GM10266 (cell line): ENCODE data around the gene KDM5A.
"Not testable (repeated sequence)": the region's sequence is repeated elsewhere in the genome, so short reads cannot be mapped to it uniquely, and the experiment has no call there.

Experiments used
- DNase-seq: peaks from one replicate; pipeline ENCODE4 v3.0.0; 2012; ENCODE audit errors: extremely low spot score
- TF ChIP-seq, protein P1 (sequence below): IDR thresholded peaks from 2 replicates; pipeline ENCODE4 v1.5.1; 2012; ENCODE audit warnings: mild to moderate bottlenecking, low read depth; ENCODE audit not compliant: control insufficient read depth, insufficient read depth; ENCODE audit errors: missing control alignments

Gene KDM5A

DNA sequence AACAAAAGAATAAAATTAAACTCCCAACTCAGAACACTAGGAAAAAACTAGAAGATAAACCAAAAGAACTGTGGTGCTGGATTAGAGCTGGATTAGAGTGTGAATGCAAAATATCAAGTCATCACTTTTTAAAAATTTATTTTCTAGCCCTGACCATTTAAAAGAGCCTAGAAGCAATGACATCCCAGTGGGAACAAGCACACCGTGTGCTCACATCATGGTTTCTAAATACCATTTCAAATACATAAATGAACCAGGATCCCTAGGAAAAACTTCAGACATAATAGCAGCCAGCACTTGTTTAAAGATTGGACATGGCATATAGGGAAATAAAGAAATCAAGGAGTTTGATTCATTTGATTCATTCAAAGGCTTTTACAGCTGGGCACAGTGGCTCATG, 30.0 kb downstream of the KDM5A start:
- TF ChIP-seq, protein P1, sequence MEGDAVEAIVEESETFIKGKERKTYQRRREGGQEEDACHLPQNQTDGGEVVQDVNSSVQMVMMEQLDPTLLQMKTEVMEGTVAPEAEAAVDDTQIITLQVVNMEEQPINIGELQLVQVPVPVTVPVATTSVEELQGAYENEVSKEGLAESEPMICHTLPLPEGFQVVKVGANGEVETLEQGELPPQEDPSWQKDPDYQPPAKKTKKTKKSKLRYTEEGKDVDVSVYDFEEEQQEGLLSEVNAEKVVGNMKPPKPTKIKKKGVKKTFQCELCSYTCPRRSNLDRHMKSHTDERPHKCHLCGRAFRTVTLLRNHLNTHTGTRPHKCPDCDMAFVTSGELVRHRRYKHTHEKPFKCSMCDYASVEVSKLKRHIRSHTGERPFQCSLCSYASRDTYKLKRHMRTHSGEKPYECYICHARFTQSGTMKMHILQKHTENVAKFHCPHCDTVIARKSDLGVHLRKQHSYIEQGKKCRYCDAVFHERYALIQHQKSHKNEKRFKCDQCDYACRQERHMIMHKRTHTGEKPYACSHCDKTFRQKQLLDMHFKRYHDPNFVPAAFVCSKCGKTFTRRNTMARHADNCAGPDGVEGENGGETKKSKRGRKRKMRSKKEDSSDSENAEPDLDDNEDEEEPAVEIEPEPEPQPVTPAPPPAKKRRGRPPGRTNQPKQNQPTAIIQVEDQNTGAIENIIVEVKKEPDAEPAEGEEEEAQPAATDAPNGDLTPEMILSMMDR = no peak
- DNase-seq = no peak

DNA sequence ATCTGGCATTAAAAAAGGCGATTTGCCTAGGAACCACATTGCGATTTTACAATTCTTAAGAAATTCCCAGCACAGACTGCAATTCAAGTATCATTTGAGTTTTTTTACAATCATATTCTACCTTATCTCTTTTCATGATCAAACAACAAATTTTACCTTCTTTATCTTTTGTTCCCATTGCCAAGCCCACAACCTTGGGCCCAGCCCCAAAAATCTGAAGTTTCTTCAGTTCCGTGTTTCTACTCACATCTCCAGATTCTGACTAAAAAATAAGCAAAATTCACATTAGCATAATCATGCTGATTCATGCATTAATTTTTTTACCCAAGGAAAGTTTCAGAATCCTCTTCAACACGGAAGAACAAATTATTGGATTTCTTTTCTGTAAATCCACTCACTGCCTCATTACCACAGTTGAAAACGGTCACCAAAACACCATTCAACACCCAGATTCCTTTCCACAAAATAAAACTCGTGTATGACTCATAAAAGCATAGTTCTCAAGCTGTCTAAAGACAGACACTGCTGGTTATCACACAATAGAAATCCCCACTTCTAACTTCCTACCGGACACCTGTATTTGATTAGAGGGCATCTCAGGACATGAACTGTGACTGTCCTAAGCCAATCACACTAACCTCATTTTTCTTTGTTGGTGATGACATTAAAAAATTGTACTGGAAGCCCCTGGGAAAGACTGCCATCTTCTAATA, 32.7 kb downstream of the KDM5A start:
- TF ChIP-seq, protein P1 = no peak
- DNase-seq = no peak

DNA sequence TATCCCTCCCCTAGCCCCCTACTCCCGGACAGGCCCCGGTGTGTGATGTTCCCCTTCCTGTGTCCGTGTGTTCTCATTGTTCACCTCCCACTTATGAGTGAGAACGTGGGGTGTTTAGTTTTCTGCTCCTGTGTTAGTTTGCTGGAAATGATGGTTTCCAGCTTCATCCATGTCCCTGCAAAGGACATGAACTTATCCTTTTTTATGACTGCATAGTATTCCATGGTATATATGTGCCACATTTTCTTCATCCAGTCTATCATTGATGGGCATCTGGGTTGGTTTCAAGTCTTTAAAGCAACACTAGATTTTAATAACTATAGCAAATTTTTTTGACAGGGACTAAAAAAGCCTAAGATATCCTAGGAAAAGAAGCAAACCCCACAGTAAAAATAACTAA, 37.9 kb downstream of the KDM5A start:
- not testable (repeated sequence) for DNase-seq

DNA sequence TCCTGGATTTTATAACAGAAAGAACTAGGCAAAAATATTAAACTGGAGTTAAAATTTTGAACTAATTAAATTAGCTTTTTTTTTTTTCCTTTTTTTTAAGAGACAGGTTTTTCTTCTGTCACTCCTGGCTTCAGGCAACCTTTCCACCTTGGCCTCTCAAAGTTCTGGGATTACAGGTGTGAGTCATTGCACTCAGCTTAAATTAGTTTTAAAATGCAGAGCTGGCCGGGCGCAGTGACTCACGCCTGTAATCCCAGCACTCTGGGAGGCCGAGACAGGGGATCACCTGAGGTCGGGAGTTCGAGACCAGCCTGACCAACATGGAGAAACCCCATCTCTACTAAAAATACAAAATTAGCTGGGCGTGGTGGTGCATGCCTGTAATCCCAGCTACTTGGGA, 39.5 kb downstream of the KDM5A start:
- DNase-seq = not testable (repeated sequence)

DNA sequence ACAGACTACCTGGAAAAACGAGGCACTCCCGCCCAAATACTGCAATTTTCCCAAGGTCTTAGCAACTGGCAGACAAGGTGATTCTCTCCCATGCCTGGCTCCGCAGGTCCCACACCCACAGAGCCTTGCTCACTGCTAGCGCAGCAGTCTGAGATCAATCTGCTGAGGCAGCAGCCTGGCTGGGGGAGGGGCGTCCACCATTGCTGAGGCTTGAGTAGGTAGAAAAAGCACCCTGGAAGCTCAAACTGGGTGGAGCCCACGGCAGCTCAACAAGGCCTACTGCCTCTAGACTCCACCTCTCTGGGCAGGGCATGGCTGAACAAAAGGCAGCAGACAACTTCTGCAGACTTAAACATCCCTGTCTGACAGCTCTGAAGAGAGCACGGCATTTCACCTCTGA, 46.1 kb downstream of the KDM5A start:
- DNase-seq = not testable (repeated sequence)

DNA sequence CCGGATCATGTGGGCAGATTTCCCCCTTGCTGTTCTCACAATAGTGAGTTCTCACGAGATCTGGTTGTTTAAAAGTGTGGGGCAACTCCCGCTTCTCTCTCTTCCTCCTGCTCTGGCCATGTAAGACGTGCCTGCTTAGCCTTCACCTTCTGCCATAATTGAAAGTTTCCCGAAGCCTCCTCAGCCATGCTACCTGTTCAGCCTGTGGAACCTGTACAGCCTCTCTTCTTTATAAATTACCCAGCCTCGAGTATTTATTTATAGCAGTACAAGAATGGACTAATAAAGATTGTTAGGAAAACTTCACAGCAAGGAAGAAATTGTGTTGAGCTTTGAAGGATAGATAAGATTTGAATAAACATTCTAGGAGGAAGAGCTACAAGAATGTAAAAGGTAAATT, 52.1 kb downstream of the KDM5A start:
- no peak for DNase-seq
- TF ChIP-seq, protein P1 = no peak

DNA sequence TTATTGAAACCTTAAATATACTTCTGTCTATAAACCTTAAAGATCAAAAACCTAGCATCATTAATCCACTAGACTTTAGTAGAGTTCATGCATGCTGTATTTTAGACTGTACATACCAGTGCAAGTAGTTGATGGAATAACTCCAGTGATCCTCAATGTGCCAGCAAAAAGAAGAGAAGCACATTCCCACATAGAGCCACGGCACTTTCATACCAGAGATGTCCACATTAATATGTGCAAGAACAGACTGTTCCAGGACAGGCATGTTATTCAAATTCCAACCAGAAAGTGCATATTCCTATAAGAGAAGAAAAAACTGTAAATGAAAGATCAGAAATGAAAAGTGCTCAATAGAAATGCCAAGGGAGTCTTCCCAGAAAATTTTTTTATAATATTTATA, 55.0 kb downstream of the KDM5A start:
- no peak for DNase-seq
- TF ChIP-seq, protein P1 = no peak

DNA sequence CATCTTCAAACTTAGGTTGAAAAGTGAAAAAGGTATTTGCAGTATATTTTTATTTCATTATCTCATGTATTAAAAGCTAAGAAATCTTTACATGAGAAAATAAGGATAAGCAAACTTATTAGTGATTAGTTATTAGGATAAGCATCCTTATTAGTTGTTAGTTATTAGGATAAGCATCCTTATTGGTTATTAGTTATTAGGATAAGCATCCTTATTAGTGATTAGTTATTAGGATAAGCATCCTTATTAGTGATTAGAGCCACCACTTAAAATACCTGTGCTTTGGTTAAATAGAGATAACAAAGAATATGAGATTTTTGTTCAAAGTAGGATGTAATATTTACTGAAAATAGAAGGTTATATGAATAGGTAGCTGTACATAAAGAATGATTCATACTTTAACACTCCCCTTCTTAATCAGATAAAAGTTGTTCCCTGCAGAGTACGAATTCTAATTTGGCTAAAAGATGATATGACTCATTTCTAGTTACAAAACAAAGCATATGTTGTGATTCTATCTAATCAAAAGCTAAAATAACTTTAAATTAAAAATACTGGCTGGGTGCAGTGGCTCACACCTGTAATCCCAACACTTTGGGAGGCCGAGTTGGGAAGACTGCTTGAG, 56.4 kb downstream of the KDM5A start:
- no peak for DNase-seq
- TF ChIP-seq, protein P1 = no peak

DNA sequence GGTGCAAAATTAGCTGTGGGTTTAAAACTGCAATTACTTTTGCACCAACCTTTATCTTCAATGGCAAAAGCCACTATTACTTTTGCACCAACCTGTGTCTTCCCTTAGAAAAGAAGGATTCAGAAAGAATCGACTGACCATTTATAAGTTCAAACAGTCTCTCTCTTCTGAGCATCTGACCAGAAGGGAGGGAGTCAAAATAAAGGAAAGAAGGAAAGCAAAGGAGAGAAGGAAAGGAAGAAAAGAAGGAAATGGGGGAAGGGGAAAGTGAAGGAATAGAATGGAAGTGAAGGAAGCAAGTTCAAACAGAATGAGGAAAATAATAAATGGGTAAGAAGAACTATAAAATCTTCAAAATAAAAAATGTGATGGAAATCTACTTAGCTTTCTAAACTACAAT, 57.8 kb downstream of the KDM5A start:
- TF ChIP-seq, protein P1 = no peak
- DNase-seq = no peak
